Smooth muscle cell (in vitro differentiated cells): ENCODE data around the gene SLC44A5. TPM values are rescaled to one million over a fixed set of nuclear protein-coding genes. Genes with fewer than 3 reads are reported as not detected.

Experiments used
- DNase-seq: peaks from one replicate; lab custom pipeline; 2025; ENCODE audit not compliant: unreplicated experiment; lab: John Stamatoyannopoulos, UW
- H2AFZ ChIP-seq: fragments of 200-600 bp; sonication (generic); 2 replicates; pipeline ENCODE4 v1.6.0; 2016; ENCODE audit warnings: antibody characterized with exemption, low read depth, mild to moderate bottlenecking
- H3F3A ChIP-seq: fragments of 200-600 bp; sonication (generic); 2 replicates; pipeline ENCODE4 v1.6.0; 2017; ENCODE audit warnings: antibody characterized with exemption, low read depth
- H3K27ac ChIP-seq: fragments of 200-600 bp; sonication (generic); 2 replicates; pipeline ENCODE4 v1.5.1; 2016; ENCODE audit warnings: low read depth, mild to moderate bottlenecking
- H3K27me3 ChIP-seq: fragments of 200-600 bp; sonication (generic); 2 replicates; pipeline ENCODE4 v1.6.1; 2016; ENCODE audit warnings: low read depth, mild to moderate bottlenecking
- H3K36me3 ChIP-seq: fragments of 200-600 bp; sonication (generic); 2 replicates; pipeline ENCODE4 v1.5.1; 2016; ENCODE audit warnings: low read depth
- H3K4me1 ChIP-seq: fragments of 200-600 bp; sonication (generic); 2 replicates; pipeline ENCODE4 v1.5.1; 2016; ENCODE audit warnings: low read depth
- H3K4me2 ChIP-seq: fragments of 200-600 bp; sonication (generic); 2 replicates; pipeline ENCODE4 v1.6.0; 2016; ENCODE audit warnings: mild to moderate bottlenecking
- H3K4me3 ChIP-seq: fragments of 200-600 bp; sonication (generic); 2 replicates; pipeline ENCODE4 v1.5.1; 2016; ENCODE audit warnings: mild to moderate bottlenecking
- H3K79me2 ChIP-seq: fragments of 200-600 bp; sonication (generic); 2 replicates; pipeline ENCODE4 v1.6.0; 2016; ENCODE audit warnings: low read depth, mild to moderate bottlenecking
- H3K9ac ChIP-seq: fragments of 200-600 bp; sonication (generic); 2 replicates; pipeline ENCODE4 v1.6.0; 2016; ENCODE audit warnings: low read depth
- H3K9me3 ChIP-seq: fragments of 200-600 bp; sonication (generic); replicated peaks from 2 replicates; pipeline ENCODE4 v1.5.1; 2016; ENCODE audit warnings: low read depth
- H4K20me1 ChIP-seq: fragments of 200-600 bp; sonication (generic); 2 replicates; pipeline ENCODE4 v1.6.0; 2016; ENCODE audit warnings: low read depth
- CTCF ChIP-seq: fragments of 200-600 bp; sonication (generic); IDR thresholded peaks from 2 replicates; pipeline ENCODE4 v1.5.1; 2017; ENCODE audit warnings: borderline replicate concordance, mild to moderate bottlenecking, antibody characterized with exemption; ENCODE audit not compliant: insufficient read depth, poor library complexity, severe bottlenecking
- WGBS: methylation state at CpG from one replicate; pipeline ENCODE4 v1.1.7; 2016; ENCODE audit warnings: low lambda C conversion rate; 5-methylcytosine and 5-hydroxymethylcytosine counted together
- polyA plus RNA-seq: library from polyadenylated mRNA; unstranded; fragments of >200 nt; fragmentation: Nextera tagmentation; extraction: Ambion mirVana; gene quantifications from 2 replicates; pipeline ENCODE4 v1.2.1, GENCODE V29; 2016
- total RNA-seq: library from RNA; depleted of rRNA; stranded (reverse); fragments of >200 nt; gene quantifications from 2 replicates; pipeline ENCODE4 v1.2.3, GENCODE V29; 2014

SLC44A5 gene
- total and polyA plus RNA-seq, 2 experiments from 2014 or later: 0.89 to 4.4 TPM

DNA sequence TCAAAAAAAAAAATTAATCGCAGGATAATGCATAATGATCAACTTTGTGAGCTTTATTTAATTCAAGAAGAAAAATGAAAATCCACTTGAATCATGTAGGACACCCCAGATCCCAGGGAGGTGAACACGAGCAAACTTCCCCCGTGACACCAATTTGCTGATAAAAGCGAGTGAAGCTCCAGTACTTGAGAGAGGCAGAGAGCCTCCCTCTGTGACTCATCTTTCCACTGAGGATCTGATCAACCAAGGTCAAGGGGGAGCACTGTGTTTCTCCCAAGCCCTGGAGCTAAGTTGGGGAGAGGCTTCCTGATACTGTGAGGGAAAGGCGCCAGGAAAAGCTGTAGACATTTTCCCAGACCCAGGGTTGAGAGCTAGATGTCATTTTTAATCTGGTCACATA is 160.9 kb downstream of the SLC44A5 start:
- WGBS: 73% methylated on average over 5 of the region's 5 CpGs
- Histone ChIP-seq H3K9me3 (no peaks in the 10 kb centered on the region), H3K27me3 (no peaks in the 10 kb centered on the region), H3F3A (no peaks in the 10 kb centered on the region), H4K20me1 (no peaks in the 10 kb centered on the region), H3K4me3 (no peak overlapping the region), H3K79me2 (no peaks in the 10 kb centered on the region), H3K27ac (no peak overlapping the region), H3K36me3 (no peaks in the 10 kb centered on the region), H3K9ac (no peak overlapping the region), H2AFZ (no peak overlapping the region), H3K4me1 (no peaks in the 10 kb centered on the region), H3K4me2 (no peak overlapping the region)
- no peak for TF ChIP-seq CTCF
- DNase-seq: no peak

GRCh38 chr1:75444220-75444619 is 166.7 kb downstream of the SLC44A5 start:
- 81% methylated on average over 1 of the region's 1 CpG for WGBS

GRCh38 chr1:75440274-75440673 is 170.6 kb downstream of the SLC44A5 start:
- no peak overlapping the region for H2AFZ ChIP-seq

More at GRCh38 chr1:75444220-75444619, 166.7 kb downstream of the SLC44A5 start:
- TF ChIP-seq CTCF: no peak
- H3K4me1 ChIP-seq: no peaks in the 10 kb centered on the region
- no peak overlapping the region for H2AFZ ChIP-seq
- H3K4me2 ChIP-seq: no peak overlapping the region
- H3F3A ChIP-seq: no peaks in the 10 kb centered on the region
- H3K9ac ChIP-seq: no peak overlapping the region
- no peak overlapping the region for H3K4me3 ChIP-seq
- DNase-seq: no peak
- H3K79me2 ChIP-seq: no peaks in the 10 kb centered on the region
- H3K27ac ChIP-seq: no peak overlapping the region
- no peaks in the 10 kb centered on the region for H3K9me3 ChIP-seq
- no peaks in the 10 kb centered on the region for H3K36me3 ChIP-seq
- no peaks in the 10 kb centered on the region for H4K20me1 ChIP-seq
- H3K27me3 ChIP-seq: no peaks in the 10 kb centered on the region

More at GRCh38 chr1:75440274-75440673, 170.6 kb downstream of the SLC44A5 start:
- no peak overlapping the region for H3K27ac ChIP-seq
- H3K4me1 ChIP-seq: peaks cover 2% of the 10 kb centered on the region
- WGBS: 76% methylated on average over 2 of the region's 2 CpGs
- no peaks in the 10 kb centered on the region for H3K79me2 ChIP-seq
- H3K9me3 ChIP-seq: no peaks in the 10 kb centered on the region
- no peak overlapping the region for H3K9ac ChIP-seq
- H4K20me1 ChIP-seq: no peaks in the 10 kb centered on the region
- H3K27me3 ChIP-seq: no peaks in the 10 kb centered on the region
- DNase-seq: no peak
- no peak overlapping the region for H3K4me2 ChIP-seq
- no peak for TF ChIP-seq CTCF
- H3K4me3 ChIP-seq: no peak overlapping the region
- H3K36me3 ChIP-seq: no peaks in the 10 kb centered on the region
- no peaks in the 10 kb centered on the region for H3F3A ChIP-seq
